Measurements from ENCODE around the gene ADCY5.

The ADCY5 gene

DNA sequence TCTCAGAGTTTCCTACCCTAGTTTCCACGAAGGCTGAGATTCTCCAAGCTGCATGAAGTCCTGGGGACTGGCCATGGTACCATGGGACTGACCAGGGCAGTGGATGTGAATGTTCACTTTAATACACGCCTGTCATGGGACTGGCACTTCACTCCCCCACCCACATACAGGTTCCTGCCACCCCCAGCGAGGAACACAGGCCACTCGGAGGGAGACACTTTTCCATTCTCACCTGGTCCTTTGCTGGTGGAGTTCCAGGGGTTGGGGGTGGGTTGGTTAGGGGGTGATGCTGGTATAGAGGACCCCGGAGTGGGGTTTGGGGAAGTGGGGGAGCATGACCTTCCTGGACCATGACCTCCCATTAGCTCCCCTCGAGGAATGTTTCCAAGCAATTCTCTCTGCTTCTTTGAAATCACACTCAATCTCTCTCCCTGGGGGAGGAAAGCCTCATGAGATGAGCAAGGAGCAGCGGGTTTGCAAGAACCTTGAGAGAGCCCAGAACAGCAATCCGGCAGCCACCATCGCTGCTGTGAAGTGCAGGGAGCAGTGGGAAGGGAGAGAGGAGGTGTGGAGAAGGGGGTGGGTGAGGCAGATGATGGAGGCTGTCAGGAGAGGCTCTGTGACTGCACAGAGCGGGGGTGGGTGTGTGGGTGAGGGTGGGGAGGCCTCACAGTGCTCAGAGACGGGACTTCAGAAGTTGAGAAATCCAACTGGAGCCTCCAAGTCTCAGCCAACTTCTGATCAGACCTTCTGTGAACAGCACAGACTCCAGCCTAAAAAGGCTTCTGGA lies 69.7 kb downstream of the ADCY5 start:
- TF ChIP-seq, protein P1, sequence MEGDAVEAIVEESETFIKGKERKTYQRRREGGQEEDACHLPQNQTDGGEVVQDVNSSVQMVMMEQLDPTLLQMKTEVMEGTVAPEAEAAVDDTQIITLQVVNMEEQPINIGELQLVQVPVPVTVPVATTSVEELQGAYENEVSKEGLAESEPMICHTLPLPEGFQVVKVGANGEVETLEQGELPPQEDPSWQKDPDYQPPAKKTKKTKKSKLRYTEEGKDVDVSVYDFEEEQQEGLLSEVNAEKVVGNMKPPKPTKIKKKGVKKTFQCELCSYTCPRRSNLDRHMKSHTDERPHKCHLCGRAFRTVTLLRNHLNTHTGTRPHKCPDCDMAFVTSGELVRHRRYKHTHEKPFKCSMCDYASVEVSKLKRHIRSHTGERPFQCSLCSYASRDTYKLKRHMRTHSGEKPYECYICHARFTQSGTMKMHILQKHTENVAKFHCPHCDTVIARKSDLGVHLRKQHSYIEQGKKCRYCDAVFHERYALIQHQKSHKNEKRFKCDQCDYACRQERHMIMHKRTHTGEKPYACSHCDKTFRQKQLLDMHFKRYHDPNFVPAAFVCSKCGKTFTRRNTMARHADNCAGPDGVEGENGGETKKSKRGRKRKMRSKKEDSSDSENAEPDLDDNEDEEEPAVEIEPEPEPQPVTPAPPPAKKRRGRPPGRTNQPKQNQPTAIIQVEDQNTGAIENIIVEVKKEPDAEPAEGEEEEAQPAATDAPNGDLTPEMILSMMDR (IDR thresholded peaks at IDR 0.05), result no peak

DNA sequence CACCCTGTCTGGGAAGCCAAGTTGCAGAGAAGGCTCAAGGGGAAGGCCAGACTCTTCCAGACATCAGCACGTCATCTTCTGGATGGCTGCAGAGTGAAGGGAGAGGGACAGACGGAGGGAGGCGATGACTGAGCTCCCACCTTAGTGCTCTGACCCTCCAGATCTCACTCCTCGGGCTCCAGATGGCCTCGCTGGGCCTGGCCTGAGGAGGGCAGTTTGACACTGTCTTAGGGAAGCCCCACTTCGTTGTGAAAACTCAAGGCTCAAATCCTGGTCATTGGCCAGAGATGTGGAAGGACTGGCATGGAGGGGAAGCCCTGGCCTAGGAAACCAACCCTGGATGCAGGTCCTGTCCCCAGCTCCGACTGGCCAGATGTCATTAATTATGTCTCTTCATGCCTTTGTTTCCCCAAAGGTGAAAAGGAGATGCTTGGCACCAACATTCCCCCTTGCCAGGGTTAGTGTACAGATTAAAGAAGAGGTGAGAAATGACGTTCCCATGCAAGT lies 70.4 kb downstream of the ADCY5 start:
- TF ChIP-seq, protein P1 (IDR thresholded peaks at IDR 0.05), result no peak

DNA sequence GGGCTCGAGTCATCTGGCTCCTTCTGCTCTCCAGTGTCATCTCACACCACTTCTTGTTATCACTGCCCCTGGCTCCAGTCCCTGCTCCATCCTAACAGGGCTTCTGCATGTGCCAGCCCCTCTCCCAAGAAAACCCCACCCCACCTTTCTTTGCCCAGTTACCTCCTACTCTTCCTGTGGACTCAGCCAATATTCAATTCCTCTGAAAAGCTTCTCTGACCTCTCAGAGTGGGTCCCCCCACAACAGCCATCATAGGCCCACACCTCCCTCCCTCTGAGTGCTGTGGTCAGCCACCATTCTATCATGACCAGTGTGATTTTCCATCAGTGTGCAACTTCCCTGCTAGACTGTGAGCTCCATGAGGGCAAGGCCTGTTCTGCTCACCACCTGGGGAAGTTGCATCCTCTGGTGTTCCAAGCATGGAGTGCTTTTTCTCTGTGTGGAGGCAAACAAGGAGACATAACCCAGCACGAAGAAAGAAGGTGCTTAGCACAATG lies 71.6 kb downstream of the ADCY5 start:
- TF ChIP-seq, protein P1 (IDR thresholded peaks at IDR 0.05), result no peak

DNA sequence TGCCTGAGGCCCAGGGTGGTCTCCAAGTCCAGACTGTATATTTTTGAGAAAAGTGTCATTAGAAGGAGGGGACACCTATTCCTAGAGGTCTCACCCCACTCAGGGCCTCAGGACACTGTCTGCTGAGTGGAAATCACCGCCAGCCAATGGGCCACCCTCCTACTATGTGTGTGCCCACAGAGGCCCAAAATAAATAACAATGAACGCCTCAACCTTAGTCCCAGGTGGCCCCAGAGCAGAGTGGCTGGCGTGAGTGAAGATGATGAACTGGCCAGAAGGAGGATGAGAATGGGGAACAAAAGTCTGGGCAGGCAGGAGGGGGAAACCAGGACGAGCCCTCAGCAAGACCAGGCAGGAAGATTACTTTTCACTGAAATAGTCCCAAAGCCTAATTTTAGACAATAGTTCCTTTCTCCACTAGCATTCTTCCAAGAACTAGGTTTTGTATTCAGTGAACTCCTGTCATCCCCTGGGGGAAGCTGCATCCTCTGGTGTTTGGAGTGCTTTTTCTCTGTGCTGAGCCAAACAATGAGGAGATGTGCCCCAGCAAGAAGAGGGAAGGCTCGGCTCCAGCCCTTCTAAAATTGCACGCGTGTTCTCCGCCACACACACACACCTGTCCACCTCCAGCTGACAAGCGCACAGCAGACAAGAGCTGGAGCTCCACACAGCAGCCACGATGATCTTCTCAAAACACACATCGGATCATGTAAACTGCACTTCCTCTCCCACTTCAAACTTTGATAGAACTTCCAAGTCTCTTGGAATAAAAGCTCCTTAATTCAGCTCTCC lies 72.2 kb downstream of the ADCY5 start:
- TF ChIP-seq, protein P1 (IDR thresholded peaks at IDR 0.05), result no peak

DNA sequence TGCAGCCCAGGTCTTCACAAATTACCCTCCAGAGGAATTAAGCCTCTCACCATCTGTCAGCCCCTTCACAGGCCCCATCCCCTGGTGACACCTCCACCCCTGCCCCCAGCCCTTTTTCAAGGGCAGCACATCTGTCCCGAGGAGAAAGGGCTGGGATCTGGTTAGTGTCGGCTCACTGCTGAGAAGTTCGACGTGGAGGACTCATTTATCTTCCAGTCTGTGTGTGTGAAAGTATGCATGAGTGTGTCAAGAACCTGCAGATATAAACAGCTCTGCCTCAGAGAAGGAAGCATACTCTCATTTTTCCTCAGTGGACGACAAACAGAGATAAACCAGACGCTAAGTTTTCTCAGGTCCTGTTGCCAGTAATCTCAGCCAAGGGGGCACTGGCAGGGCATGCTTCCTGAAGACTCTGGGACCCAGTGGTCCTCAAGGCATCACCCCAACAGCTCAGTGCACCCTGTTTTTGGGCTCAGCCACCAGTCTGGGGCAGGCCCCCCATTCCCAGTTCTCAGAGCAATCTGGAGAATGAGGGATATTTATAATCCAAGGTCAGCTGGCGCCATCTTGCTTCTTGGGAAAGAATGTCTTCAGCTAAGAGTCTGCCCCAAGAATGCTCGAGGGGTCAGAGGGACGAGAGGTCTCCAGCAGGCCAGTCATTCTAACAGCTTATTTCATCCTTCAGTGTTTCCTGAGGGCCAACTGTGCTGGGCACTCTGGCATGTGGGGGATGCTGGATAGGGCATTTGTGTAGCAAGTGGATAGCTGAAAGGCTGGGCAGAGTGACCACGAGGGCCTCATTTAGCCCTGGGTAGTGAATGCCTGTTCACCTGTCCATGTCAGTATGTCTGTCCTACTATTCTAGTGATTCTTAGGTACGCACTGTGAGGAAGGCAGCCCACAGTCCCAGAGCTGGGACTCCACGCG lies 73.6 kb downstream of the ADCY5 start:
- TF ChIP-seq, protein P1 (IDR thresholded peaks at IDR 0.05), result no peak

DNA sequence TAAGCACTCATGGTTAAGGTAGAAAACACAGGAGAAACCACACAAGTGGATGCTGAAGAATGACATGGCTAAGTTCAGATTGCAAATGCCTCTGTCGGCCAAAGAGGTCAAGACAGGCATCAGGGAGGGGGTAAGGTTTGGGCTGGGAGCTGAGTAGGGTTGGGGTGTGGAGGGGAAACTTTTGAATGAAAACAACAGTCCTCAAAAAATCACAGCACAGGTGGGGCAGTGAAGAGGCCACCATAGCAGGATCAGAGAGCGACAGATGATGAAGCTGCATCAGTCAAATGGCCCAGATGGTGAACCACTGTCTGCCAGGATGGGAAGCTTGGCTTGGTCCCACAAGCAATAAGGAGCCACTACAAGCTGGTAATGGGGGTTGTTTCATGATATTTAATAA lies 74.9 kb downstream of the ADCY5 start:
- TF ChIP-seq, protein P1 (IDR thresholded peaks at IDR 0.05), result no peak
